ENCODE data around the gene CIRBP.

CIRBP gene

DNA sequence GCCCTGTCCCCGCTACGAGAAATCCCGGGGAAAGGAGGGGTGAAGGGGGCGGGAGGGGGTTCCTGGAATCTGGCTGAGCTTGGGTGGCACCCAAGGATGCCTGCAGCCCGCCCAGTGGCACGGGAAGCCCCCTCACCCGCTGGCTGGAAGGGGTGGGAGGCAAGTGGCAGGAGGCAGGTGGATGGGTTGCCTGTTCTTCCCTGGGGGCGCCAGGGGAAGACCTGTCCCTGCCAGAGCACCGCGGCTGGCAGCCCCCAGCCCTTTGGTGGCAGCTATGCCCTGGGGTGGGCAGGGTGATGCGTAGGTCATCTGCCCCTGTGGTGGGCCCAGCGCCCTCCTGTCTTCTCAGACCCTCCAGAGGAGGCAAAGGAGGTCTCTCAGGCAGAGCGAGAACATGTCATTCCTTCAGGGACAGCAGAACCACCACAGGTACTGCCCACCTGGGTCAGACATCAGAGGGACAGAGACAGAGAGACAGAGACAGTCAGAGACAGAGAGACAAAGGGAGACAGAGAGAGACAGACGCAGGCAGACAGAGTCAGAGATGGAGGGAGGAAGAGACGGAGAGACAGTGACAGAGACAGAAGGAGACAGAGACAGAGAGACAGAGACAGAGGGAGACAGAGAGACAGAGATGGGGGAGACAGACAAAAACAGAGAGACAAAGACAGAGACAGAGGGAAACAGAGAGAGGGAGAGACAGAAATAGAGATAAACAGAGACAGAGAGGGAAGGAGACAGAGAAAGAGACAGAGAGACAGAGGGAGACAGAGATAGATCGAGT, 53.3 kb downstream of the CIRBP start:
- TF ChIP-seq, protein P1, sequence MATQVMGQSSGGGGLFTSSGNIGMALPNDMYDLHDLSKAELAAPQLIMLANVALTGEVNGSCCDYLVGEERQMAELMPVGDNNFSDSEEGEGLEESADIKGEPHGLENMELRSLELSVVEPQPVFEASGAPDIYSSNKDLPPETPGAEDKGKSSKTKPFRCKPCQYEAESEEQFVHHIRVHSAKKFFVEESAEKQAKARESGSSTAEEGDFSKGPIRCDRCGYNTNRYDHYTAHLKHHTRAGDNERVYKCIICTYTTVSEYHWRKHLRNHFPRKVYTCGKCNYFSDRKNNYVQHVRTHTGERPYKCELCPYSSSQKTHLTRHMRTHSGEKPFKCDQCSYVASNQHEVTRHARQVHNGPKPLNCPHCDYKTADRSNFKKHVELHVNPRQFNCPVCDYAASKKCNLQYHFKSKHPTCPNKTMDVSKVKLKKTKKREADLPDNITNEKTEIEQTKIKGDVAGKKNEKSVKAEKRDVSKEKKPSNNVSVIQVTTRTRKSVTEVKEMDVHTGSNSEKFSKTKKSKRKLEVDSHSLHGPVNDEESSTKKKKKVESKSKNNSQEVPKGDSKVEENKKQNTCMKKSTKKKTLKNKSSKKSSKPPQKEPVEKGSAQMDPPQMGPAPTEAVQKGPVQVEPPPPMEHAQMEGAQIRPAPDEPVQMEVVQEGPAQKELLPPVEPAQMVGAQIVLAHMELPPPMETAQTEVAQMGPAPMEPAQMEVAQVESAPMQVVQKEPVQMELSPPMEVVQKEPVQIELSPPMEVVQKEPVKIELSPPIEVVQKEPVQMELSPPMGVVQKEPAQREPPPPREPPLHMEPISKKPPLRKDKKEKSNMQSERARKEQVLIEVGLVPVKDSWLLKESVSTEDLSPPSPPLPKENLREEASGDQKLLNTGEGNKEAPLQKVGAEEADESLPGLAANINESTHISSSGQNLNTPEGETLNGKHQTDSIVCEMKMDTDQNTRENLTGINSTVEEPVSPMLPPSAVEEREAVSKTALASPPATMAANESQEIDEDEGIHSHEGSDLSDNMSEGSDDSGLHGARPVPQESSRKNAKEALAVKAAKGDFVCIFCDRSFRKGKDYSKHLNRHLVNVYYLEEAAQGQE (IDR thresholded peaks at IDR 0.05; ENCODE audit: insufficient read depth in 1 of 2, low read depth in 2 of 2, low read length in 2 of 2): no peak
- no peak for TF ChIP-seq SIN3A (IDR thresholded peaks at IDR 0.05; ENCODE audit: borderline replicate concordance, insufficient read depth, low read length)
- TF ChIP-seq TAF1 (IDR thresholded peaks at IDR 0.05; ENCODE audit: borderline replicate concordance, insufficient read depth, low read length): no peak
- TF ChIP-seq FOXP2 (optimal IDR thresholded peaks at IDR 0.05; ENCODE audit: borderline replicate concordance, extremely low read depth, extremely low read length, insufficient read depth): no peak
- no peak for TF ChIP-seq POLR2AphosphoS5 (IDR thresholded peaks at IDR 0.05; ENCODE audit: low read depth, low read length)

DNA sequence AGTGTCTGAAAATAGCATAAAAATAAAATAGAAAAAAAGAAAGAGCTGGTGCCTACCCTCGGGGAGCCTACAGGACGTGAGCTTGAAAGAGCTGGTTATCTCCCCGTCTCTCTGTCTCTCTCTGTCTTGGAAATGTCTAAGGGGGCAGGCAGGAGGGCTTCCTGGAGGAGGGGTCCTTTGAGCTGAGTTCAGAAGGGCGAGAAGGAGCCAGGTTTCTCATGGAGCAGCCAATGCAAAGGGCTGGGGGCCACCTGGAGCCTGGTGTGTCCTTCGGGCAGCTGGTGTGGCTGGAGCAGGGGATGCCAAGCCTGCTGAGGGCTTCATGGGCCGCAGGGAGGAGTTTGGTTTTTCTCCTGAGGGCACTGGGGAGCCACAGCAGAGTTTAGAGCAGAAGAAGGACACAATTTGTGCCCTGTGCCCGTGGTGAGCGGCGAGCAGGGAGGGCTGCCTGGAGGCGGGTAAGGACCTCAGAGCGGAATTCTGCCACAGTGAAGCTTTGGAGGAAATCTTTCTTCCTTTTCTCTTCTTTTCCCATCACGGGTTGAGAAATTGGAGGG, 55.2 kb downstream of the CIRBP start:
- TF ChIP-seq, protein P1 (IDR thresholded peaks at IDR 0.05; ENCODE audit: insufficient read depth in 1 of 2, low read depth in 2 of 2, low read length in 2 of 2): no peak
- no peak for TF ChIP-seq POLR2AphosphoS5 (IDR thresholded peaks at IDR 0.05; ENCODE audit: low read depth, low read length)
- TF ChIP-seq TAF1 (IDR thresholded peaks at IDR 0.05; ENCODE audit: borderline replicate concordance, insufficient read depth, low read length): no peak
- no peak for TF ChIP-seq FOXP2 (optimal IDR thresholded peaks at IDR 0.05; ENCODE audit: borderline replicate concordance, extremely low read depth, extremely low read length, insufficient read depth)
- no peak for TF ChIP-seq SIN3A (IDR thresholded peaks at IDR 0.05; ENCODE audit: borderline replicate concordance, insufficient read depth, low read length)

Data from PFSK-1 (cell line).